Measurements from ENCODE around the gene KLK13. TPM values are rescaled to one million over a fixed set of nuclear protein-coding genes. Genes with fewer than 3 reads are reported as not detected.

KLK13 gene
- total and polyA plus RNA-seq, 8 donors: 0.16 to 1.8 (median 0.32) TPM

DNA sequence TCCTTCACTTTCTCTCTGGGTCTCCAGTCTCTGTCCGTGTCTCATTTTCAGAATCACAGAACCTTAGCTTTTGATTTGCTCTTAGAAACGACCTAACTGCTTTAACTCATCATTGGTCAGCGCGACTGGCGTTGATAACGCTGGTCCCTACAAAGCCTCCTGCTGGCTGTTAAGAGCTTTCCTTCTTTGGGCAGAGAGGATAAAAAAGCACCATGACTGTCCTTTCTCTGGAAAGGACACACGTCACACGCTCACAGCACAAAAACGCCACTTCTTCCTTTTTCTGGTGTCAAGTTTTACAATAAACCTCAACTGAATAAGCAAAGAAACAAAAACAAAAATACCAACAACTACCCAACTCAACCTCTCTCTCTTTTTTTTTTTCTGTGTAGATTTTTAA is 28.4 kb downstream of the KLK13 start:
- DNase-seq (no peak), ATAC-seq (no peak)
- Histone ChIP-seq H3K27ac (no peak overlapping the region), H3K36me3 (no peaks in the 10 kb centered on the region), H3K4me3 (no peak overlapping the region), H3K27me3 (peaks cover 0 to 23% of the 10 kb centered on the region in 2 donors), H3K9me3 (no peaks in the 10 kb centered on the region), H3K4me1 (no peaks in the 10 kb centered on the region)
- intact Hi-C loops (cut with DNase I): no loop called here
- TF ChIP-seq, protein P1, sequence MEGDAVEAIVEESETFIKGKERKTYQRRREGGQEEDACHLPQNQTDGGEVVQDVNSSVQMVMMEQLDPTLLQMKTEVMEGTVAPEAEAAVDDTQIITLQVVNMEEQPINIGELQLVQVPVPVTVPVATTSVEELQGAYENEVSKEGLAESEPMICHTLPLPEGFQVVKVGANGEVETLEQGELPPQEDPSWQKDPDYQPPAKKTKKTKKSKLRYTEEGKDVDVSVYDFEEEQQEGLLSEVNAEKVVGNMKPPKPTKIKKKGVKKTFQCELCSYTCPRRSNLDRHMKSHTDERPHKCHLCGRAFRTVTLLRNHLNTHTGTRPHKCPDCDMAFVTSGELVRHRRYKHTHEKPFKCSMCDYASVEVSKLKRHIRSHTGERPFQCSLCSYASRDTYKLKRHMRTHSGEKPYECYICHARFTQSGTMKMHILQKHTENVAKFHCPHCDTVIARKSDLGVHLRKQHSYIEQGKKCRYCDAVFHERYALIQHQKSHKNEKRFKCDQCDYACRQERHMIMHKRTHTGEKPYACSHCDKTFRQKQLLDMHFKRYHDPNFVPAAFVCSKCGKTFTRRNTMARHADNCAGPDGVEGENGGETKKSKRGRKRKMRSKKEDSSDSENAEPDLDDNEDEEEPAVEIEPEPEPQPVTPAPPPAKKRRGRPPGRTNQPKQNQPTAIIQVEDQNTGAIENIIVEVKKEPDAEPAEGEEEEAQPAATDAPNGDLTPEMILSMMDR (IDR thresholded peaks at IDR 0.05): no peak

GRCh38 chr19:51034704-51035103 is 30.2 kb downstream of the KLK13 start, which contains the start of gene KLK12:
Gene KLK12, minus strand, starts transcription at chr19:51035002. Its CDS starts 381 bp downstream, at chr19:51034621.
- Histone ChIP-seq H3K27me3 (peaks cover 0 to 37% of the 10 kb centered on the region in 2 donors), H3K9me3 (no peaks in the 10 kb centered on the region), H3K4me3 (no peak within 1 kb of the TSS), H3K36me3 (no peaks in the 10 kb centered on the region), H3K27ac (no peak within 1 kb of the TSS), H3K4me1 (no peaks in the 10 kb centered on the region)
- TF ChIP-seq, protein P1 (IDR thresholded peaks at IDR 0.05): no peak
- ATAC-seq (no peak), DNase-seq (no peak)
- intact Hi-C loops (cut with DNase I): no loop called here

DNA sequence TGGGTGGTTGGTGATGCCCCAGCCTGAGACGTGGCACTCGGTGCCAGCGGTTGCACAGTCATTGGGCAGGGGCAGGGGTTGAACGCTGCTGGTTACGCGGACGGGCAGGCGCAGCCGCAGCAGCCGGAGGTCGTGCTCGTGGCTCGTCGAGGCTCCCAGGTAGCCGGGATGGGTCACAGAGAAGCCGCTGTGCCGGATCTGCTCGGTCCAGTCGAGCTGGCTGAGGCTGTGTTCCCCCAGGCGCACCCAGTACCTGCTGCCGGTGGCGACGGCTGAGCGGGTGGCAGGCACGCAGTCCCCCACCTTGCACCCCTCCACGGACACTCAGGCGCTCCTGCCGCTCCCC is 33.0 kb downstream of the KLK13 start:
- DNase-seq (no peak), ATAC-seq (no peak)
- Histone ChIP-seq H3K4me3 (no peak overlapping the region), H3K27ac (no peak overlapping the region), H3K4me1 (no peaks in the 10 kb centered on the region), H3K27me3 (peaks cover 0 to 64% of the 10 kb centered on the region in 2 donors), H3K36me3 (no peaks in the 10 kb centered on the region), H3K9me3 (no peaks in the 10 kb centered on the region)
- intact Hi-C loops (cut with DNase I): no loop called here
- TF ChIP-seq, protein P1 (IDR thresholded peaks at IDR 0.05): no peak

DNA sequence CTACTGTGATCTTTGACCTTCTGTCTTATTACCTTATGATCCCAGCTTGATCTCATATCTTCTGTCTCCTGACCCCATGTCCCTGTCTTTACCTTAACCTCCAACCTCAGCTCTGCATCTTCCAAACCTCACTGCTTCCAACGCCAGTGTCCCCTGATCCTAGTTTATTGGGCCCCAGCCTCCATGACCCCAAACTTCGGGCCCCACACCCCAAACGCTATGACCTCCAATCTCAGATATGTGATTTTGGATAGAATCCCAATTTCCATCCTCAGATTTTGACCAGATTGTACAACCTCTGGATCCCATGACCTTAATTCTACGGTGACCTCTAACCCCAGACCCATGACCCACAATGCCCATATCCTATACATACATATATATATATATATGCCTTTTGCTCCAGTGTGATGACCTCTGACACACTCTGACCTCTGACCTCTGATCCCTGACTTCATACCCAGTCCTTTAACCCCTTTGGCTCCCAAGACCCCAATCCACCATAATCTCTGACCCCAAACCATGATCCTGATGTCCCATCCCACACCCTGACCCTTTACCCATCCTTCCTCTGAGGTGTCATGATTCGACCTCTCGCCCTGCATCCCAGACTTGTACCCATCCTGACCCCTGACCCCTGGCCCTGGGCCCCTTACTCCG is 33.5 kb downstream of the KLK13 start:
- no peak overlapping the region for H3K27ac ChIP-seq
- H3K36me3 ChIP-seq: no peaks in the 10 kb centered on the region
- H3K9me3 ChIP-seq: no peaks in the 10 kb centered on the region
- TF ChIP-seq, protein P1 (IDR thresholded peaks at IDR 0.05): no peak
- intact Hi-C loops (cut with DNase I): no loop called here
- DNase-seq (no peak), ATAC-seq (no peak)
- no peaks in the 10 kb centered on the region for H3K4me1 ChIP-seq
- no peak overlapping the region for H3K4me3 ChIP-seq
- H3K27me3 ChIP-seq: peaks cover 0 to 69% of the 10 kb centered on the region in 2 donors

GRCh38 chr19:51030631-51031030 is 34.3 kb downstream of the KLK13 start:
- Histone ChIP-seq H3K36me3 (no peaks in the 10 kb centered on the region), H3K4me3 (no peak overlapping the region), H3K27ac (no peak overlapping the region), H3K9me3 (no peaks in the 10 kb centered on the region), H3K4me1 (no peaks in the 10 kb centered on the region), H3K27me3 (peaks cover 2 to 77% of the 10 kb centered on the region in 2 donors)
- ATAC-seq (no peak), DNase-seq (no peak)
- TF ChIP-seq, protein P1 (IDR thresholded peaks at IDR 0.05): no peak
- intact Hi-C loops (cut with DNase I): no loop called here
